Activated CD4-positive, alpha-beta T cell treated with anti-CD3 and anti-CD28 coated beads for 1 hour (primary cell): ENCODE results near the gene LPIN1.

Experiments
- DNase-seq: peaks from one replicate; pipeline ENCODE4 v3.0.0-alpha.2; 2020

LPIN1 gene

DNA sequence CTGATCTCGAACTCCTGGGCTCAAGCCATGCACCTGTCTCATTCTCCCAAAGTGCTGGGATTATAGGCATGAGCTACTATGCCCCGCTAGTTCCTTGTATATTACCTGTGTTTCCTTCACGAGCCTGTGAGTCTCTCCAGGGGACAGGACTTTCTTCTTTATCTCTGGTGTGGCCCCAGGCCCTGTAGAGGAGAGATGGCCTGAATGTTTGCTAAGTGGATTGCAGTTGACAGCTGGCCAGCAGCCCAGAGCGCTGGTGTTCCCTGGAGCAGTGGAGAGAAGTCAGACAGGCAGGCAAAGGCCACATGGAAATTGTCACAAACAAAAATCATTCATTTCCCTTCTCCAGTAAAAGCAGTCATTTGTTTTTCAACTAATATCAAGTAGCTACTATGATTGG lies 17.9 kb downstream of the LPIN1 start:
- DNase-seq, result no peak

DNA sequence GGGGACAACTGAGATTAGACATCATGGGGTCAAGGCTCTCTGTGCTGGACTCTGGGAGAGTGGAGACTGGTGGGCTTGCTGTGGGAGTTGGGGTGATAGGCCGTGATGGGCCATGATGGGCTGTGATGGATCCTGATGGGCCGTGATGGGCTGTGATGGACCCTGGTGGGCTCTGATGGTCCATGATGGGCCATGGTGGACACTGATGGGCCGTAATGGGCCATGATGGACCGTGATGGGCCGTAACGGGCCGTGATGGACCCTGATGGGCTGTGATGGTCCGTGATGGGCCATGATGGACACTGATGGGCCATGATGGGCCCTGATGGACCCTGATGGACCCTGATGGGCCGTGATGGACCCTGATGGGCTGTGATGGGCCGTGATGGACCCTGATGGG lies 18.5 kb downstream of the LPIN1 start:
- DNase-seq, result no peak

DNA sequence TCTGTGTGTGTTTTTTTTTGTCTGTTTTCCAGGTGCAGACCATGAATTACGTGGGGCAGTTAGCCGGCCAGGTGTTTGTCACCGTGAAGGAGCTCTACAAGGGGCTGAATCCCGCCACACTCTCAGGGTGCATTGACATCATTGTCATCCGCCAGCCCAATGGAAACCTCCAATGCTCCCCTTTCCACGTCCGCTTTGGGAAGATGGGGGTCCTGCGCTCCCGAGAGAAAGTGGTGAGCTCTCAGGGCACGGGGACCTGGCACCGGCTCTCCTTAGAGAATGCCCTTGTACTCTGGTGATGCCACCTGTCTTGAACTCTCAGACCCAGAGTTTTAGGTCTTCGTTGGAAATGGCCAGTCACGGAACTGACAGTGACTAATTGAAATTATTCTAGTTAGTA lies 19.1 kb downstream of the LPIN1 start:
- no peak for DNase-seq

DNA sequence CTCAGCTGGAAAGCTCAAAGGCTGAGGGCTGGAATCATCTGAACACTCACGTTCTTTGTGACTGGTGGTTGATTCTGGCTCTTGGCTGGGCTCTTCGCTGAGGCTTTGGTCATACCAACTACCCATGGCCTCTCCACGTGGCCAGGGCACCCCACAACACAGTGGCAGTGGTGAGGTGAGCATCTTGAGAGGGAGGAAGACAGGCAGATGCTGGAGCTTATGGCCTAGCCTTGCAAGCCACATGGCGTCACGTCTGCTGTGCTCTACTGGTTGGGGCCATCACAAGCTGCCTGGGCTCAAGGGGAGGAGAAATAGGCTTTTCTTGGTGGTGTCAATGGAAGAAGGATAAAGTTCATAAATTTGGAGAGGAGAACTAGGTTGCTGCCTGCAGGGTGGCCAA lies 19.6 kb downstream of the LPIN1 start:
- DNase-seq, result no peak

DNA sequence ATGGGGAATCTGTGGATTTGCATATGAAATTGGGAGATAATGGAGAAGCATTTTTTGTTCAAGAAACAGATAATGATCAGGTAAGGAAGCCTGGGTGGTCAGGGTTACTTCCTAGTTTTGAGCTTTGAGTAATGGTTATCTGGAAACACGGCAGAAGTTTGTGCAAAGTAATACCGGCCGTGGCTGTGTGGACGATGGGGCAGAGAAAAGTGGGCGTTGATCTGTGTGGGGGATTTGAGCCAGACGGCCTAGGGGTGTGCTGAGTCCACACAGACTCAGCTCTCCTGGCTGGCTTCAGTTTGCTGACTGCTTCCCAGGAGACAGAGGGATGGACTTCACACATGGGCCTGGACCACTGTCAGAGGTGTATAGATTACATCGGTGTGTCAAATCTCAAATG lies 21.3 kb downstream of the LPIN1 start:
- no peak for DNase-seq

DNA sequence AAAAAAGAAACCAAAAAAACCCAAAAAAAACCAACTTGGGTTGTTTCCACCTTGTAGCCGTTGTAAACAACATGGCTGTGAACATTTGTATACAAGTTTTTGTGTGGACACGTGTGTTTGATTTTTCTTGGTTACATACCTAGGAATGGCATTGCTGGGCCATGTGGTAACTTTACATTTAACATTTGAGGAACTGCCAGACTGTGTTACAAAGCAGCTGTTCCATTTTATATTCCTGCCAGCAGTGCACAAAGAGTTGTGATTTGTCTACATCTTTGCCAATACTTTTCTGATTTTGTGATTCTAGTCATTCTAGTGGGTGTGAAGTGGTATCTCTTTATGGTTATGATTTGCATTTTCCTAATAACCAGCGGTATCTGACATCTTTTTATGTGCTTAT lies 22.5 kb downstream of the LPIN1 start:
- DNase-seq, result no peak

DNA sequence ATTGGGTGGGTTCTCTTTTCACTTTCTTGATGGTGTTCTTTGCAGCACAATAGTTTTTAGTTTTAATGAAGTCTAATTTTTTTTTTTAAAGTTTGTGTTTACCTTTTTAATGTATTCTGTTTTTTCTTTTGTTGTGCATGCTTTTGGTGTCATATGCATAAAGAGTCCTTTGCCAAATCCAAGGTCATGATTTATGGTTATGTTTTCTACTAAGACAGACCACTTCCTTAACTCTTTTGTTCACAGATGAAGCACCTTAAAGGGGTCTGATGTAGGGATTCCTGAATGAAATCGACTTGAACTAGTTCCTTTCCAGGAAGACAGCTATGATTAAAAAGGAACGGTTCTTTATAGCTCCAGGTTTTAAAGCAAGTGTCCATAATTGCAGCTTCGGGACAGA lies 23.1 kb downstream of the LPIN1 start:
- no peak for DNase-seq

DNA sequence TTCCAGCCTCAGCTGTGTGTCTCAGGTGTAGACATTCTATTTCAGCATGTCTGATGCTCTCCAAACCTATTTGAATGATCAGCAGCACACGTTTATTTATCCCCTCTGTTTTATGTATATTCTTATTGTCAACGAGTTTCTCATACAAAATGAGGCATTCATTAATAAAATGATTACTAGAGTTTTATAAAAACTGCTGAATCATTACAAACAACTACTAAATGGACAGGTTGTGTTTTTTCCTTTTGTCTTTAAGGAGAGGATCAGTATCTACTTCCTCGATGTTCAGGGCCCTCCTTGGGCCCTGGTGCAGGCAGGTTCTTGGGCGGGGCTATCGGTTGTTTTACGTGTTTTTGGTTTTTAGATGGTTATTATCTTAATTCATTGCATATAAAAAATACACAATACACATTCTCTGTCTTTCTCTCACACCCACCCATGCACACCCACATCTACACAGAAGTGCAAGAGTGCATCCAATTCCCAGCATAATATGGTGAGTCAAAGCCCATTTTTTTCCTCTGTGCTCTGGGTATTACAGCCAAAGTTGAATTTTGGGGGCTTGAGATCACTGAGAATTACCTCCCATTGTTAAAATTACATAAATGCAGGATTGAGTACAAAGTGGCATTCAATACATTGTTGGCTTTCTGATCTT lies 24.2 kb downstream of the LPIN1 start:
- no peak for DNase-seq

DNA sequence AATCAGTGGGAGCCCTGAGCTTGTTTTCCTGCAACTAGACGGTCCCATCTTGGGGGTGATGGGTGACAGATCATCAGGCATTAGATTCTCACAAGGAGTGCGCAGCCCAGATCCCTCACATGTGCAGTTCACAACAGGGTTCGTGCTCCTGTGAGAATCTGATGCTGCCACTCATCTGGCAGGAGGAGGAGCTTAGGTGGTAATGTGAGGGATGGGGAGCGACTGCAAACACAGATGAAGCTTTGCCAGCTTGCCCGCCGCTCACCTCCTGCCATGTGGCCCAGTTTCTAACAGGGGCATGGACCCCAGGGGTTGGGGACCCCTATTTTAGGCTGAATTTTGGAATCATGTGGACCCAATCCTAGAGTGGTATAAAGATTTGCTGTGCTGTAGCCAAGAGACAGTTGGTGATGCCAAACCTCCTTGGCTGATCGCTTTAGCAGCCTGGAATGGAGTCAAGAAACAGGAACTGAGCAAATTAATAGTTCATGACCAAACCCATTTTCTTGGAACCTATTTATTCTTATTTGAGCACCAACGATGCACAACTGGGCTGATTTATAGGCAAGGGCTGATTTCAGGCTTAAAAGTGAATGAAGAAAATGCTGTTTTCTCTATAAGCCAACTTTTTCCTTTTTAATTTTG lies 25.7 kb downstream of the LPIN1 start:
- DNase-seq, result no peak

DNA sequence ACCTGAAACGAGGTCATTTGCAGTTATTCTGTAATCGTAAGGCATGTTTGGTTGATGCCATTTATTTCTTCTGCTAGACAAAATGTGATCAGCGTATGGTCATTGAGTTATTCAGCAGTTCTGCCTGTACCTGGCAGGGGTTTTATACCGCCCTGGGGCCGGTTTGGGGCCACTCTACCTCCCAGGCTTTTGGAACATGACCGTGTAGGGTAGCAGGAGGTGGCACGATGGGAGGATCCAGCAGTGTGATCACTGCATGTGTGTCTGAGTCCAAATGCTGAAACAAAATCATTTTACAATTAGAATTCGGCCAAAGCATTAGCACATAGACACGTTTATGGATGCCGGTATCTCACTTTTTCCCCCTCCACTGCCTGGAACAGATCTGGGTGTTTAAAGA lies 26.7 kb downstream of the LPIN1 start:
- DNase-seq, result no peak

DNA sequence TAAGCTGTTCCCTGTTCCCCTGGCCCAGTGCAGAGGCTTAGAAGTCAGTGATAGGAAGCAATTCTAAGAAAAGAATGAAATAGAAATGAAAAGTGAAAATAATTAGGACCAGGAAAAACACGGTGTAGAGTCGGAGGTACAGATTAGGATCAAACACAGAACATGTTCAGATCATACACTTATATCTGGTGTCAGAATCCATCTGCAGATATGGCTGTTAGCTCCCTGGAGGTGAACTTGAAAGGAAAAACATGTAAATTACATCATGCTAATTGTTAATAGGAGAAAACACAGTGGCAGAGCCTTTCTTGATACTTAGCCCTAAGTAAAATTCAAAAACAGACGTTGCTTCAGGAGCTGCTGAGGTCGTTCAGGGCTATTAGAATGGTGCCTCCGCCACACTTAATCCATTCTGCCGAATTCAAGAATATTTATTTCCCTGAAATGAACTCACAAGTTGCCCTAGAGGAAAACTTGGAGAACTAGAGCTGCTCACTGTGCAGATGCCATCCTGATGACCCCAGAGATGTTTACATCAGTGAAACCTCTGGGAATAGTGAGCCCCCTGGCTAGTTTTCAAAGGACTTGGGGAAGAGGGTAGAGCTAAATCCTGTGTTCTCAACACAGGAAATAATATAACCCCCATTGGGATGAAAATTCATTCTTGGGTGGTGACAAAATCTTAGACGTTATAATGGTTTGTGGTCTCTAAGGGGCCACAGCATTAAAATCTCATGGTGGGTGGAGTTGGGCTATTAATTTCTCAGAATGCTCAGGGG lies 27.5 kb downstream of the LPIN1 start:
- no peak for DNase-seq

DNA sequence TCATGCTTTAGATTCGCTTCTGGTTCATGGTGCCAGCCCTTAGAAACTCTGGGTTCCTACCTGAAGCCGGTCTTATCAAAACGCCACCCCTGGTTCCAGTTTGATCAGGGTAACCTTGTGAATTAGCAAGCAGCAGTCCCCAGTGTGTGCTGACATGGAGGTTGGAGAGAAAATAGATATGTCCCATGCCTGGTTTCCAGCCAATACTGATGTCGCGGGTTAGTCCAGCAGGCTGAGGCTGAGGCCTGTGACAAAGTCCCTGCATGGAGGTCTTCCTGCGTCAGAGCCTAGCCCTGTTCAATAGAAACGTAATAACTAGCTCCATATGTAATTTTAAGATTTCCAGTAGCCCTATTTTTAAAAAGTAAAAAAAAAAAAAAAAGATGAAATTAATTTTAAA lies 28.2 kb downstream of the LPIN1 start:
- DNase-seq, result no peak

DNA sequence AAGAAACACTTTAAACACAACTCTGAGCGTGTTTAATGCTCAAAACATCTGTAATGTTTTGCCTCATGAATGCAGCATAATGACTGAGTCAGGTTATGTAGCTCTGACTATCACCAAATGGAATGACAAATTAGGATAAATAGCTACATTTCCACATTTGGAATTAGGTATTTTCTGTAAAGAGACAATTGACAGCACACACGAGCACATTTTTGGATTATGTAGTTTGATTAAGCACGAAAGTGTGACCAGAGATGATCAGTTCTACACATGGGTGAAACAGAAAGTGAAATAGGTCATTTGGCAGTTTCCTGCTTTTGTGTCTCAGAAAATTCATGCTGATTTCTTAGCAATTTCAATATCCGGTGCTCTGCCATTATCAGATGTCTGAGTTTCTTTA lies 29.0 kb downstream of the LPIN1 start:
- DNase-seq, result no peak

DNA sequence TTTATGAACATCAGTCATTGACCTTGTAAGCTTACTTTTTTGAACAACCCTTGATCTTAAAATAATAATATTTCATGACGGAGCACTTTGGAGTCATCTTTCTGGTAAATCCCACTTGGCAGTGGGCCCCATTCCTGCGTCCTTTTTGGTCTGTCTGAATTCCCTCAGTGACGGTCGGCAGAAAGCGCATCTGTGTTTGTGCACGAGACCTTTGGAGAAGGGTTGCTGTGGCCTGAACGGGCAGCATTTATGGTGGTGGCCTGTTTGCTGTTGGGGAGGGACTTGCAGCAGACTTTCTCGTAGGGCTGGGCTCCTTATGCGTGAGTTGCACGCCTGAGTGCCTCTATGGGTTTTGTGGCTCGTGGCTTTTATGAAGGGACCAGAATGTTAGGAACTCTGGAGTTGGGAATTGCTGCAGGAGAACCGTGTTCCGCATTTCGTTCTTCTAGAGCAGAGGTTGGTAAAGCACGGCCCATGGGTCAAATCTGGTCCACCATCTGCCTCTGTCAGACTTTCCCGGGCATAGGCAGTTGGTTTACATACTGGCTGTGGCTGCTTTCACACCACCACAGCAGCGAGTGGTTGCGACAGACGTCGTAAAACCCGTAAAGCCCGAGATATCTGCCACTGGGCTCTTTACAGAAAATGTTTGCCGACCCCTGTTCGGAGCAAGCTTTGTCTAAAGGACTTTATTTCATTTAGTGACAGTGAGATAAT lies 30.8 kb downstream of the LPIN1 start:
- no peak for DNase-seq

DNA sequence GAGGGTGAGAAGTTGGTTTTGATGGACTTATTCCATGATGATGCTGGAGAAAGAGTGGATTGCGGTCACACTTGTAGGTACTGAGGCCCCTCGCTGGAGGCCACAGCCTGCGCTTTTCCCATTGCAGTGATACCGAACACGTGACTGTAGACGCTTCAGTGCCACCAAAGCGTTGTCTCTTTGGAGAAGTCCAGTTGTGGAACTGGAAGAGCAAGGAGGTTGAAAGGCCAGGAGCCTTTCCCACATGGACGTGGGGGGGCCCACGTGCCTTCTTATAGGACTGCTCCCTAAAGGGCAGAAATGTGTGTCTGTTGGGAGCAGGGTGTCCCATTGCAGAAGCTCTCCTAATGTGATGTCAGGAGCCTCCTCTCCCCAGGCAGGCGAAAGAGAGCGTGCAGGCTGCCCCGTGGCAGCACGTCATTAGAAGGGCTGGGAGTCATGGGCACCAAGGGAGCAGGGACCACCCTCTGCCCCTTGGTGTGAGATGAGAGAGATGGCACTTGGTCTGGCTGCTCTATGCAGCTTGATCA lies 31.5 kb downstream of the LPIN1 start:
- no peak for DNase-seq

DNA sequence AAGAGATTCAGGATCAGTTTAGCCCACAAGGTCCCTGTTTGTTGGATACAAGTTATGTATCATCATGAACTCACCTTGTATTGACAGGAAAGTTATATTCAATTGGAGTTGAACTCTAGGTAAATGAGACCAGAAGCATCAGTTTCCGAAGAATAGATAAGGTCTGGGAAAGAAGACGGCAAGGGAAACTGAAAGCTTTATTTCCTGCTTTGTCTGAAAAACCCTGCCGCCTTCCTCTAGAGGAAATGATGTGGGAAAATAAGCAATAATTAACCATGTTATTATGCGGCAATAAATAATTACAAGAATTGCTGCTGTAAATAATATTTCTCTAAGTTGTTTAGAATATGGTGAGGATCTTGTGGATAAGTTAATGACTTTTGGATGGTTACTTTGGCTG lies 32.0 kb downstream of the LPIN1 start:
- DNase-seq, result no peak

DNA sequence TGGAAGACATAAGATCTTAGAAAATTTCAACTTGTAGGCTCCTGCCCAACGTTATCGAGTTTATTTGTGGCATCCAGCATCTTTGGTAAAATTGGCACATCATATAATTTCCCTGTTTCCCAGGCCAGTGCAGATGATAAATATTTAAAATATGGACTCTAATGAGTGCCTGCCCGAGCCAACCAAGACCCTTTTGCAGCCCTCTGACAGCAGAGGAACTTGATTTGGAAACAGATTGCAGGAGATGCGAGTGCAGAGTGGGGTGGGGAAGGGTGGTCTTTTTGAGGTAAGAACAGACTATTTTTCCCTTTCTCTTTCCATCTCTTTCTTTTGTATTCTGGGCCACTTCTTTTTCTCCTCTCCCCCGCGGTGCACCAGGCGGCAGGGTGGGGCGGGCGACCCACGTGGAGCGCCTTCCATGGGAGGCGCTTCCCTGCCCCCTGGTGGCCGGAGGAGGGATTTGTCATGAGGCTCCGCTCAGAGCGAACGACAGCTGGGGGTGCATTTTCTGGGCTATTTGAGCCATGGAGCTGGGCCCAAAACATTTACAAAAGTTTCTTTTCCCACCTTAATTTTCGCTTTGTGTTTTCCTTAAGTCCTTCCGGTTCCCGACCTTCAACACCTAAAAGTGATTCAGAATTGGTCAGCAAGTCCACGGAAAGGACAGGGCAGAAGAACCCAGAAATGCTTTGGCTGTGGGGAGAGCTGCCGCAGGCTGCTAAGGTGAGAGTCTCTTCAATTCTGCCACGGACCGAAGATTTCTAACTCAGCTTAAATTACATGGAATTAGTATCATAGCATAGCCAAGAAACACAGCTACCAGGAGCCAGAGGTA lies 32.7 kb downstream of the LPIN1 start:
- DNase-seq, result peak; percentile 78

DNA sequence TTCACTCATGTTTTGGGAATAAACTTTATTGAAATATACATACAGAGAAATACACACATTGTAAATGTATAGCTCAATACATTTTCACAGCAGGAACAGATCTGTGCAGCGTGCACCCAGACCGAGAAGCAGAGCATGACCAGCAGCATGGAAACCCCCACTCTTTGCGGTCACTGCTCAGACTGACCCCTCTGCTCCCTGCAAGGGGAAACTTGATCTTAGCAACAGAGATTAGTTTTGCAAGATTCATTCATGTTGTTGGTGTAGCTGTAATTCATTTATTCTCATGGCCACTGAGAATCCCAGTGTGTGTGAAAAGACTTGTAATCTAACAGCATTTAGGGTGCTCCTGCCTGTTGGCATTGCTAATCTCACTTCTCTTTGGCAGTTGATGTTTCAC lies 35.2 kb downstream of the LPIN1 start:
- DNase-seq, result no peak

DNA sequence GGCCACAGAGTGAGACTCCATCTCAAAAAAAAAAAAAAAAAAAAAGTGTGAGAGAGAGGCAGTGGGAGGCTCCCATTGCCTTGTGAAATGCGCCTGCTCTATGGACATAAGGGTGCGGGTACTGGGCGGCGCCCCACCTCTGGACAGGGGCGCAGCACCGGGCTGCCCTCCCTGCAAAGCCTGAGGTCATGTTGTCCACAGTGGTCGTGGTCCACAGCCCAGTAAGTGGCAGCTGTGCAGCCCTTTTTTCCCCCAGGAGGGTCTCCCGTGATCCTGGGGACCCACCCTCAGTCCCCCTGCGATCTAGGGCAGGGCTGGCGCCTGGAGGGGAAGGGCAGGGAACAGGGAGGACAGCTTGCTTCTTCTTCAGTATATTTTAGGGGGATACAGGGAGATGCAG lies 37.8 kb downstream of the LPIN1 start:
- no peak for DNase-seq

DNA sequence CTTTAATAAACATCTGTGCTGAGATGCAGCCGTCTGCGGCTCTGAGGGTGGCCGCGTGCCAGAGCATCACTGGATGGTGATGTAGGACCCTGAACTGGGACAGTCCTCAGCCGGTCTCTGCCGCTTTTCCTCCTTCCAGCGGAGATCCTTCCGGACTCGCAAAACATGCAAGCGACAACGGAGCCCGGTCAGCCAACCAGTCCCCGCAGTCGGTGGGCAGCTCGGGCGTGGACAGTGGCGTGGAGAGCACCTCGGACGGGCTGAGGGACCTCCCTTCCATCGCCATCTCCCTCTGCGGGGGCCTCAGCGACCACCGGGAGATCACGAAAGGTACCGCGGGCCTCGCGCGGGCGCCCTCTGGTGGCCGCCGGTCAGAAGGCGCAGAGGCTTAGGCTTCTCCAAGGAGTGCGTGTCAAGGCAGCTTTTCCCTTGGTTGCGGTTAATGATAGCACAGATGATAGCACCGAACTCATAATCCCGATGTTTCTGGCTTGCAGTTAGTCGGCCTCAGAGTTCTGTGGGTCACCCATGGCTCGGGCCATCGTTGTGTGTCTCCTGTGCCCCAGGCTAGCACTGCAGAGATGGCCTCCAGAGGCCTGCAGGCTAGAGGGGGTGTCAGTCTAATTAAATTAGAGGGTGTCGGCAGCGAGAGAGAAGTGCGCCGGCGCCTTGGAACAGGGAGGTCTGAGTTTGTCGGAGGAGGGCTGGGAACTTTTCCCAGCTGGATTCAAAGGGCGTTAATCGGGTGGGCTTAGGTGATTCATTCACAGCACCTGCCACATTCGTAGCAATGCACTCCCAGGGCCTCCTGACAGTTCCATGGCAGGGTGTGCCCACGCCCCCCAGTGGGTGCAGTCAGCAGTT lies 38.5 kb downstream of the LPIN1 start:
- DNase-seq, result no peak

DNA sequence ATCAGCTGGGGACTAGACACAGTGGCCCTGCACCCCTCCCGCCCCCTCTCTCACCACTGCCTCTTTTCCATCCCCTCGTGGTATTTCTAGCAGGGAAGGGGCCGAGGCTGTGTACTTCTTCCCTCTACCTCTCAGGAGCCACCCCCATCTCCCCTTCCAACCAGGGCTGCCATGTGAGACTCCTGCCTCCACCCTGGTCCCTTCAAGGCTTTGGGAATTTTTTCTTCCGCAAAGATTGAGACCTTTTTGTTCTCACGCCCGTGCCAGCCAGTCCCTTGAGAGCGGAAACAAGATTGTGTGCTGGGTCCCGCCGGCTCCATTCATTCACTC lies 39.1 kb downstream of the LPIN1 start:
- DNase-seq, result no peak

DNA sequence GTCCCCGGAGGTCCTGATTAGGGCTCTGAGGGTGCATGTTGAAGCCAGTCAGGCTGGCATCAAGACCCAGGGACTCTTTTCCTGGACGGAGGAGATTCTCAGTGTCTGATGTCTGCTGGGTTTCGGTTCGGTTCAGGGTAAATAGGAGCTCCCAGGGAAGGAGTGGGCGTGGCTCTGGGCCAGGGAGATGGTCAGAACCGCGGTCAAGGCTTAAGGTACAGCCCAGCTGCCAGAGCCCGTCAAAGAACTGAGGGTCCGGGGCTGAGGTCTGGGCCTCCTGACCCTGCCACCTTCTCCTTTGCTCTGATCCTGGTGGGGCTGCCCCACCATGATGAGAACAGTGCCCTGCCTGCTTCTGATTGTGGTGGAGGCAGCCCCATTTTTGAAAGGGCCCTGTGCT lies 39.8 kb downstream of the LPIN1 start:
- DNase-seq, result no peak
